Activated CD4-positive, alpha-beta T cell treated with anti-CD3 and anti-CD28 coated beads, Interleukin-2, amount 50 U/mL, for 48 hours (primary cell): Measurements from ENCODE around the gene NXPH2.
"Not testable (repeated sequence)": the region's sequence is repeated elsewhere in the genome, so short reads cannot be mapped to it uniquely, and the experiment has no call there.

ENCODE experiments used
- DNase-seq, 2 experiments: peaks; one replicate each; pipeline ENCODE4 v3.0.0-alpha.2; 2020

The NXPH2 gene

DNA sequence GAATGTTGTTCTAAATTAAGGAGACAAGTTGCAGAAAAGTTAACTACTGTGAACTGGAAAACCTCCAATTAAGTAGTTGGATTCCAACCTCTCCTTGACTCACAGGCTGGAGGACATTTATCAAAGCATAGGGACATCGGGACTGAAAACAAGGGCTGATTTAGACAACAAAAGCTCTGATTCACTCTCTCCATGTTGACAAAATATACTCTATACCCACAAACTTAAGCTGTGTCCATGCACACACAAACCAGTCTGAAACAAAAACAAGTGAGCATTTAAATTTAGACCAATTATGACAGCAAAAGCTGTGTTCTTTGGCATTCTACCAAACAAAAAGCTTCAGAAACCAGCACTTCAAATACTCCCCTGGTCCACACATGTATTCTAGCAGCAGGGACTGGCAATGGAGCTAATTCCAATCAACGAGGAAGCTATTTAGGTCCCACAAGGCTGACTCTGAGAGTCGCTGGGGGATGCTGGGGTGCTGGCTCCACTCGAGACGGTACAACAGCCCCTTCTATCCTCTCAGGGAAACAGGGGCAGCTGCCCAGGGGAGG, 71.4 kb downstream of the NXPH2 start:
- DNase-seq, result no peak

DNA sequence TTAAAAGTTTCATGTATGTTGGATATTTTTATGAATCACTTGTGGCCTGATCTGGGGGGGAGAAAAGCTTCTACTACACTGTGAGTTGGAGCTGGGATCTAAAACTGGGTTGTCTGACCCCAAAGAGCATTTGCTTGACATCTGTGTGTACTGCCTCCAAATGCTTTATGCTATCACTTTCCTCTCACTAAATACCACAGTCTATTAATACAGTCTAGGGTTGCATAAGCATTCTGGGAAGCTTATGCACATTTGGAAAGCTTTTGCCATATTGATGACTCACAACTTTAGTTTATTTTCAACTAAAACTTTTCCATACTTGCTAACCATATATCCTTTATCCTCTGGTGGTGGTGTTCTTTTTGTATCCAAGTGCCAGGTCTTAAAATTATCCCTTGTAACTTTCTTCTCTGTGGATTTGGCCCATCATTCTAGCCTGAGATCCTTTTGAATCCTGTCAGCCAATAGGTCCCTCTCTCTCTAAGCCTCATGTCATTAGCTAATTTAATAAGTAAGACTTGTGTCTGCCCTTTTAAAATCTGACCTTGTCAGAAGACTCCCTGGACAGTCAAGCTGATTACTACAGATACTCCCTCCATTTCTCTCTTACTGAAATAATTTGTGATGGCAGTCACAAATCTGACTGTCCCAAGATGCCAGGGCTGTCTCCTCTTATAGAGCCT, 72.7 kb downstream of the NXPH2 start:
- no peak for DNase-seq

DNA sequence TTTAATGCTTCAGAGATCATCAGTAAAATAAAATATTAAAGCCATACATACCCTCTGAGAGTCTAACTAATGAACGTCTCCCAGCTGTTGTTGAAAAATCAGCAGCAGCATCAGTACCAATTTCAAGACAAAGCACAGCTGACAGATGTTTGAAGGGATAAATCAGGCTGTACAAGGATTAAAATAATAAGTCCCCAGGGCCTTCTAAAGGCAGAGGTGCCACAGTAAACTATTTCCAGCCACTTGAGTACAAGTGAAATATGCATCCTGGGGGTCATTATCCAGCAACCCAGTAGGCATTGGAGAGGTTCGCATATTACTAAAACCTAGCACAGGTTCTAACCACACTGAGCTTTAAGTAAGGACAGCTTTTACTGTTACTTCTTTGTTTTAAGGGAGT, 76.9 kb downstream of the NXPH2 start:
- DNase-seq, result no peak

DNA sequence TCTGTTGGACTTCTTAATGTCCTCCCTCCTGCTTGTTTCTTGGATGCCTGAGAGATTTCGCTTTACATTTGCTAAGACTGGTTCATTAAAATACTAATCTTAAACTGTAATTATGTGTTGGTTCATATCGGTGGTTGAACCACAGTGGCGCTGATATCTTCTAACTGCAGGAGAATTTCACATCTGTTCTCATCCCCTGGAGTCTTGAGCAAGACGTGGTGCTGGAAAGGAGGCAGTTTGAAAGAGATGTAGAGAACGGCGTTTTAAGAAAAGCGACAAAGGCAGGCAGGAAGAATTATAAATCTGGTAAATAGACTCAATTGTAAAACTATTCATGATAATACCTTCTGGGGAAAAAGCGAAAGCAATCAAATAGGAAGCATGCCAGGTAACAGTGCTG, 79.5 kb downstream of the NXPH2 start:
- DNase-seq, result no peak

DNA sequence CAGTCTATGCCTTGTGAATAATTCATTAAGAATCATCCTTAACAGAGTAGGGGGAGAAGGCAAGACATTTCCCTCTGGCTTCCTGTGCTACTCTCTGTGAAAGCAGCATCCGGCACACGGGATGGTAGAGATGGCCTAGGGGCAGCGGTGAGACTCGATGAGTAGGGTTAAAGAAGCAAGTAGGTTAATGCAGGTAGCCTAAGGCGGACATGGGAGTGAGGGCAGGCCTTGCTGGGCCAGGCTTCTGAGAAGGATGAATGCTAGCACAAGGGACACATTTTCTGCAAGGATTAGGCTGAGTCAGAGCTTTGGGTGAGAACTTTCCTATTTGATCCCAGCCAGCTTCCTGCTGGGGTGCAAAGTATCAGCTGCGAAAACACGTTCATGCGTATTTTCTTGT, 80.8 kb downstream of the NXPH2 start:
- DNase-seq, result no peak

DNA sequence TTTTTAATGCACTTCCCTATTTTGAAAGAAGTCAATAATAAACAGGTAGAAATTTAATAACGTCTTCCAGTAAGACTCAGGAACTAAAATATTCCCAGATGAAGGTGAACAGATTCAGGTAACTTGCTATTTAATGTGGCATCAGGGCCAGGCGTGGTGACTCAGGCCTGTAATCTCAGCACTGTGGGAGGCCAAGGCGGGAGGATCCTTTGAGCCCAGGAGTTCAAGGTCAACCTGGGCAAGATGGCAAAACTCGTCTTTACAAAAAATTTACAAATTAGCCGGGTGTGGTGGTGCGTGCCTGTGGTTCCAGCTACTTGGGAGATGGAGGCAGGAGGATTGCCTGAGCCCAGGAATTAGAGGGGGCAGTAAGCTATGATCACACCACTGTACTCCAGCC, 81.8 kb downstream of the NXPH2 start:
- no peak for DNase-seq

DNA sequence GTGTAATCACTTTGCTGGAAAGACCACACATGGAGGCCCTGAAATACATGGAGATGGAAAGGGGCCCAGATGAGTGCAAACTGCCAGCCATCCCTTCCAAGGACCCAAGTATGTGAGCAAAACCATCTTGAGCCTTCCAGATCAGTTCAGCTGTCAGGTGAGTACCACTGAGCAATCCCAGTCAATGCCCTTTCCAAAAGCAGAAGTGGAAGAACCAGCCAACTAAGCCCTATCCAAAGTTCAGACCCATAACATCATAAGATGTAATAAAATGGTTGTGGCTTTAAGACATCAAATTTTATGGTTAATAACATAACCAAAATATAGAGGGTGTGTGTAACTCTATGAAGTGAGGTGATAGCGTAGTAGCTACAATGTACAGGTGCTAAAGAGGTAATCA, 88.5 kb downstream of the NXPH2 start:
- DNase-seq, result no peak

DNA sequence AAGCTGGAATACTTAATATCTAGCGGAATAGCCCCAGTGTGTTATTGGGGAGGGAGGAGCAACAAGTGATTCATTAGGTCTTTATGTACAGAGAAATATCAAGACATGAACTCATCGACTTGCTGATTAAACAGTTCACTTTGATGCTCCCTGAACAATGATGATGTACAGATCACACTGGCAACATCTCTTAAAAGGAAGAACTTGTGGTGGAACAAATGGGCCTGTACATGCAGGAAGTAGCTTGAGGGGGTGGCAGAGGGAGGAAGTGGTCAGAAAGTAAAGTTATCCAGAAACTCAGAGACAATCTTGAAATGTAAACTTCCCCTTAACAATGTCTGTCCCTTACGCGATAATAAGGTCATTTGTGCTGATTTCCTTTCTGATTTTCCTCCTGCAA, 90.5 kb downstream of the NXPH2 start:
- DNase-seq, result no peak

DNA sequence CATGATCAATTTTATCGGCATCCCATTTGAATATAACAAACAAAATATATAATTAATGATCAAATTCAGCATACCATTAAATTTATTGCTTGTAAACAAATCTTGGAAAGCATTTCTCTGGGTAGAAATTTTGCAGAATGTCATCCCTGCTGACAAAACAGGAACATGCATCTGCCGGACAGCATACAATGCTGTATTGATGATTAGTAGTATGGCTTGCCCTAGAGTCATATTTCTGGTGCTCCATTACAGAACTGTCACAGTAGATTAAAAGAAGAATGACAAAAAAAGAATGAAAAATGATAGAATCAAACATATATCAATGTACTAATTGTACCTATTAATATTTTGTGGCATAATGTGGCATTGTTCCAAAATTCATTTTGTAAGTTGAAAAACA, 98.0 kb downstream of the NXPH2 start:
- DNase-seq, result no peak

DNA sequence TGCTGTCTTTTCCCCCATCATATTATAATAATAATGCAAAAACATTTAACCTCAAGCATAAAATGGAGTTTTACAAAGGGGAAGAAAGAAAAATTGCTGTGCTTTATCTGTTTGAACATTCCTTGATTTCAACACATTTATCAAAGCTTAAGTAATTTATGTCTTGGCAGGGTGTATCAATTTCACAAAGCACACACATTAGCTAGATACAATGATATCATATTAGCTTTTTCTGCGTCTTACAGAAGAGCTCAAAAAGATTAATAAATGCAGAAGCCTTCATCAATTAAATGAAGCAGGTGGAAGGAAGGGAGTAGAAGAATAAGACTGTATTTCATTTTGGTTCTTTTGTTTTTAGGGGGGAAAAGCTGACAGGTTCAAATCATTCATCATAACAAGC, 103.0 kb downstream of the NXPH2 start:
- no peak for DNase-seq

DNA sequence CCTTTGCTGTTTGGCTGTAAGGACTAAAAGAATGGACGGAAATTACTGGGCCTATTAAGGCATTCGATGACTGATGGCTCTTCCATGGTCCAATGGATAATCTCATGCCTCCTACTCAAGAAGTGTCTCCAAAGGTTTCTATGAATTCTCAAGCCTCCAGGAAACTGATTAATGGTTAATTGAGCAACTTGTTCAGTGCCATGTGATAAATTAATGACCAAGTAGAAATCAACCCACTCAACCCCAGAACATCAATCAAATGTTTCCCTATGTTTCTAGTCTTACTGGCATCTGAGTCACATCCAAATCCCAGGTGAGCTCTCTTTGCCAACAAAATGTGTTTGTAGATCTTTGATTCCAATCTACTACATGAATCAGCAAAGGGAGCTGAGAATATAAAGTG, 103.6 kb downstream of the NXPH2 start:
- no peak for DNase-seq

DNA sequence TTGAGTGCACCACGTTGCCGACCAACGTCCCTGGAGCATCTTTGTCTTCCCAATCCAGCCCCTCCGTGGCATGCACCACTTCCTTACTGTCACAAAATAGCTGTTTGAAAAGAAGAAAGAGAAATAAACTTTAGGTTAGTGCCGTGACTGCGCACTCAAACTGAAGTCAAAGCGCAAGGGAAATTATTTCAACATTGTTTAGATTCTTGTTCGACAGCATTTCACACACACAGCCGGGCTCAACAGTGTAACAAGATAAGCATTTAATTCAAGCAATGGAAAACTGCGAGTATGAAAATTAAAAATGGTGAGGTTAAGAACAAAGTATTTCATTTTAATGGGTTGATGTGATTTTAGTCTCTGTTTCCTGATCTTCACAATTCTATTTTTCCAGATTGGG, 108.6 kb downstream of the NXPH2 start:
- no peak for DNase-seq

DNA sequence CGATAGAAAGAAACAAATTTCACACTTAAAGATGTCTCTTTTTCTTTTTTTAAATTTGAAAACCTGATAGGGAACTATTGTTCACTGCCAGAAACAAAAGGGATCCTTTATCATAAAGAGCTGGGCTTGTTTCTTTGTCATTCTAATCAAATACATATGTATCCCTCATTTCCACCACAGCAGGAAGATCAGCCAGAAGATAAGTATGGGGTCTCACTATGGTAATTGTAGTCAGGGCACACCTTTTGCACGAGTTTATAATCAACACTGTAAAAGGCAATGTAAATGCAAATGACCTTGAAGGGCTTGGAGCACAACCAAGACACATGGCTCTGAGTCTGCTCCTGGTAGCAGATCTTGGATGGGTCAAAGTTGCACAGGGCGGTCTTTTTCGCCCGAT, 109.5 kb downstream of the NXPH2 start:
- DNase-seq, result no peak

DNA sequence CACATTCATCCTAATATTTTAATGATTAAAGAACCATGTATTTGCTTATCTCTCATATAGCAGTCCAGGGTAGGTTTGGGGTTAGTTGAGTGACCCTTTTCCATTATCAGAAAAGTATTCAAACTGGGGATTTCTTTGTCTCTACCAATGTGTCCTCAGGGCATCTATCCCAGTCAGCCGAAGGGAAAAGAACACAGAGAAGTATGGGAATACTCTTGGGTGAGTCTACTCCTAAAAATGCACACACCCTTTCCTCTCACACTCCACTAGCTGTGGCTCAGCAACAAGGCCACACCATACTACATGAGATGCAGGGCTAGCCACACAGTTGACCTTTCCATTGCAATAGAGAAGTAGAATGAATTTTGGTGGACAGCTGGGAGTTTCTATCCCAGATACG, 114.3 kb downstream of the NXPH2 start:
- no peak for DNase-seq

DNA sequence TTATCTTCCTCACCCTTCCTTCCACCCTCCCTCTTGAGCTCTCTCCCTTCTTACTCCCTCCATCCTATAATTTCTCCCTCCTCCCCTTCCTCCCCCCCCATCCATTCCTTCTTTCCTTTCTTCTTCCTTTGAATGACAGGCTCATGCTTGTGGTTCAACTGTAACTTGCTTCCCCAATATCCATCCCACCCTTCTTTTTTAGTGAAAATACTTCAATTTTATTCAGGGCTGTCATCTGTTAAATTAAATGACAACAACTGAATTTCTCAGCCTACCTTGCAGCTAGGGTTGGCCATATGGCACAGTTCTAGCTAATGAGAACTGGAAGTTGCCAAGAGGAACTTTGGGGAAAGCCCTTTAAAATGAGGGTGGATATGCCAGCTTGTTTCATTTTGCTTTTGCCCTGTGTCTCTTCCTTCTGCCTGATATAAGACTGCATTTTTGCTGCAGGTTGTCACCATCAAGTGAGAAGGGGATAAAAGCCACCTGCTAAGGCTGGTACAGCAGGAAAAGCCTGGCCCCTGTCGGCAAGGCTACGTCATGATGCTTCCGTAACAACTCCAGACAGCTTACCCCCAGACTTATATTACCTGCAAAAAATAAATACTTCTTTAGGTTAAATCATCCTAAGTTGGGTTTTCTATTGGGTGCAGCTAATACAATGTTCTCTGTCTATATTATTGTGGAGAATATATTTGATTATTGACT, 121.8 kb downstream of the NXPH2 start:
- no peak for DNase-seq

DNA sequence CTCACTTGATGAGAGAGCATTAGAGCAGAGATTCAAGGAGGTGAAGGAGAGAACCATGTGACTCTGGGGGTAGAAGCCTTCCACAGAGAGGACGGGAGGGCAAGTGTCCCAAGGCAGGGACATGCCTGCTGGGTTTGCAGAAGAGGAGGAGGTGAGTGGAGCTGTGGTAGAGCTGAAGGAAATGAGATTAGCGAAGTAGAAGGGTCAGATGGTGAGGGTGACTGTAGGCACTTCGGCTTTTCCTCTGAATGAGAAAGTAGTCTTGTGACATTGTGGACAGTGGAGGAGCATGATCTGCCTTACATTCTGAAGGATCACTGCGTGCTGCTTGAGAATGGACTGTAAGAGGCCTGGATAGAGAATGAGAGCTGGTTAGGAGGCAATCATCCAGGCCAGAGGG, 126.0 kb downstream of the NXPH2 start:
- DNase-seq, result no peak

DNA sequence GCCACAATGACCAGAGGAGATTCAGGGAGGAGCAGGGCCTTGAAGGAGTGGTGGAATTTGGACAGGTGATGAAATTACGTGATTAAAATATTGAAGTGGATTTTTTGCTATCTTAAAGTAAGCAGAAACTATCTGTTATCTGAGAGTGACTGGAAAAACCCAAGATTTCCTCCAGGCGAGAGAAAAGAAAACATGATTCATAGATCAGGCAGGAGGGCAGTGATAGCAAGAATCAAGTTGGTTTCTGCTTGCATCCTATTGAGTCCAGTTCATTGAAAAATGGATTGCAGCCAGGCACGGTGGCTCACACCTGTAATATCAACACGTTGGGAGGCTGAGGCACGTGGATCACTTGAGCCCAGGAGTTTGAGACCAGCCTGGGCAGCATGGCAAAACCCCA, 127.8 kb downstream of the NXPH2 start:
- DNase-seq, result no peak

DNA sequence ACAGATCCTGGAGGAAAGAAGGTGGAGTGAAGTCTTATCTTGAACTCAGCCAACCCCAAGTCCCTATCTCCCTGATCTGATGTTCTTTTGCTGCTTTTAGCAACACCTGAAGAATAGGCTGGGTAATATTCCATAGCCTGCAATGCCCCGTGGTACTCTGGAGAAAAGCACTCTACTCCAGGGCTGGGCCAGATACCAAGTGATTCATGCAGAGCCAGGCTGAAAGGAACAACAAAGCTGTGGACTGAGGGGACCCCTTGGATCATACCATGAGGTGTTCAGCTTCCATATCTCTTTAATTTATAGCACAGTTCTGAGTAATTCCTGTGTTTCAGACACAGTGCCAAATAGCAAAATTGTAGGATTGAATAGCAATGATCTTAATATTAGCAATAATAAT, 130.6 kb downstream of the NXPH2 start:
- DNase-seq, result no peak

DNA sequence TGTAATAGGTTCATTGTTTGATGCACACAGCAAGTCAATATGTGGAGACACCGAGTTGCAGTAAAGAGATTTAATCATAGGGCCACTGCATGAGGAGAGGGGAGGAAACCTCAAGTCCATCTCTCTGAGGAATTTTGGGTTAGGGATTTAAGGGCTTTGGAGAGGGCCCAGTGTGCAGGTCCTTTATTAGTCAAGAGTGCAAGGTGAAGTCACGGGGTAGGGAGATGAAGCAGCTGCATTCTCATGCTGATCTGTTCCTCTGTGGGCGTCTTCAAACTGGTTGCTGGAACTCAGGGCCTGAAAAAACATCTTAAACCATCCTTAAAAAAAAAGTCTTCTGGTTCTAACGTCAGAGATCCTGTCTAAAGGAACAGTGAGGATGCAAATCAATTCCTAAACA, 131.6 kb downstream of the NXPH2 start:
- DNase-seq, result no peak

DNA sequence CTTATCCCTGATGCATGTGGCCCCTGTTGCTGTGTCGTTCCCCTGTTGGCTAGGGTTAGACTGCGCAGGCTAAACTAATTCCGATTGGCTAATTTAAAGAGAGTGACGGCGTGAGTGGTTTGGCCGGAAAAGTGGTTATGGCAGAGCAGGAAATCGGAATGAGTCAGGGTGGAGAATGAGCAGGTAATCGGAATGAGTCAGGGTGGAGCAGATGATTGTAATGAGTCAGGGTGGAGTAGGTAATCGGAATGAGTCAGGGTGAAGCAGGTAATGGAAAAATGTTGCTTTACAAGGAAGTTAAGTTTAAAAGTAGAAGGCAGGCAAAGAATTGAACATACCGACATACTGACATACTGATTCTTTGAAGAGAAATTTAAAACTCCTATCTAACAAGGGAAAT, 135.4 kb downstream of the NXPH2 start:
- DNase-seq, result not testable (repeated sequence)

DNA sequence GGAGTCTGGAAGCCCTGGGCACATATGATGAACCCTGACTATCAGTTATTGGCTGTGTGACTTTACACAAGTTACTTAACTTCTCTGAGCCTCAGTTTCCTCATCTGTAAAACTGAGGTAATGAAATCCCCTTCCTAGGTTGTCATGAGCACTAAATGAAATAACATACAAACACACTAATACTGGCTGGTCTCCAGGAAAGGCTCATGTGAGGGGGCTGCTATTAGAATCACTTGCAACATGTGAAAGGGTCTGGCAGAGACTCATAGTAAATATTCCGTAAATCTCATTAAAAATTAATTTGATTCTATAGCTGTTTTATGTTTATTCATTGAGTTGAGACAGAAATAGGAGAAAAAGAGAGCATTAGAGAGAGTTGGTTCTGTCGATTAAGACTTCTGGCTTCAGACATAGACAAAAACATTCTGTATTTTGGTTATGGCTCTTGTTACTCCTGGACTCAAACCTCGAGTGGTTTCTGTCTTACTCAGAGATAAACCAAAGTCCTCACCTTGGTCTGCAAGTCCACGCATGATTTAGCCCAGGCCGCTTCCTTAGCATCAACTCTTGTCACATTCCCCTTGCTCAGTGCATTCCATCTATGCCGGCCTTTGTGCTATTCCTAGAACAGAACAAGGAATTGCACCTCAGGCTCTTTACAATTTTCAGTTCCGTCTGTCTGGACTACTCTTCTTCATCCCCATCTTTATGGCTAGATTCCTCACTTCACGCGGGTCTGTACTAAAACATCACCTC, 139.1 kb downstream of the NXPH2 start:
- DNase-seq, result no peak

DNA sequence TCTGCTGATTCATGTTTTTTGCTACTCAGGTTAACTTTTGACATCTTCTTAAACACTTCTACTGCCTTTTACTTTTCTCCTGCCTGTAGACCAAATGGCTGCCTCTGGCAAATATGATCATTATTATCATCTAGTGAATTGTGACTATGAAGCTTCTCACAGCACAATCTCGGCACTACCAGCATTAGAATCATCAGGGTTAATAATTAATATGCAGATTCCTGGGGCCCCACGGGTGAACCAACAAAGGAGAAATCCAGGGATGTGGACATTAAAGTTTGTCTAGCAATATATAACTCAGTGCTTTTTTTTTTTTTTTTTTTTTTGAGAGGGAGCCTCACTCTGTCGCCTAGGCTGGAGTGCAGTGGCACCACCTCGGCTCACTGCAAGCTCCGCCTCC, 142.5 kb downstream of the NXPH2 start:
- DNase-seq, result no peak

DNA sequence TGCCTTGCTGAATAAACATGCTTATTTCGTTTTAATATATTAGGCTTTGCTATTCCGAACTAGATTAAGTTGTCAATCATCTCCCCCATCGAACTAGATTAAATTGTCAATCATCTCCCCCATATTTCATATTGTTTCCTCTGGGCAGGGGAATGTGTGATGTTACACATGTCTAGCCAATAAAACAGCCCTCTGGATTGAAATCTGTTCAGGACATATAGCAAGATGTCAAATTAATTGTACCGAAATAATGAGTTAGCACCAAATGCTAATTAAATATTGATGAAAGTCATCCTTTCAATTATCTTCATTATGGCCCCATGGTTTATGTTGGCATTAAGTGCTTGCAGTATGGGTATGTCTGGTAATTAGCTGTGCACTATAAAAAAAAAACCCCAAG, 143.1 kb downstream of the NXPH2 start:
- DNase-seq, result no peak

DNA sequence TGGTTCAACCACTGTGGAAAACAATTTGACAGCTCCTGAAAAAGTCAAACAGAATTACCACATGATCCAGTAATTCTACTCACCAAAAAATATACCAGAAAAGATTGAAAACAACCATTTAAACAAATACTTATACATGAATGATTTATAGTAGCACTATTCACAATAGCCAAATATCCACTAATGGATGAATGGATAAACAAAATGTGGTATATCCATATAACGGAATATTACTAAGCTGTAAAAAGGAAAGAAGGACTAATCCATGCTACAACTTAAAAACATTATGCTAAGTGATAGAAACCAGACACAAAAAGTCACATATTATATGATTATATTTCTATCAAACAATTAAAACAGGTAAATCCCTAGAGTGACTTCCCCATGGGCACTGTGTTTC, 147.1 kb downstream of the NXPH2 start:
- no peak for DNase-seq
